ENCODE data around the gene EGFR. TPM values are rescaled to one million over a fixed set of nuclear protein-coding genes. Genes with fewer than 3 reads are reported as not detected.
A peak's percentile ranks its signal among the peaks of the same experiment; 100 is the strongest.

The EGFR gene
- 52.7 and 53.3 TPM in 2 replicates for total RNA-seq (2014; rRNA removed; shearing (Covaris generic); ENCODE audit: low replicate concordance)

- peak; percentile 83 for DNase-seq (ENCODE audit: low read depth)
- in situ Hi-C loops (cut with HindIII; ENCODE audit: low pct_unique_long_range_greater_than_20kb, low sequenced_read_pairs): no loop called here
Measured at GRCh38 chr7:55018361-55019190, at the start of gene EGFR. TSS of gene EGFR (plus strand) at chr7:55019017. CDS start at chr7:55019278, 261 bp downstream.

- in situ Hi-C loops (cut with HindIII; ENCODE audit: low pct_unique_long_range_greater_than_20kb, low sequenced_read_pairs): no loop called here
- no peak for DNase-seq (ENCODE audit: low read depth)
Measured at GRCh38 chr7:54969208-54969967, 49.4 kb upstream of the EGFR start.

GRCh38 chr7:54972733-54973294, 46.0 kb upstream of the EGFR start:
- in situ Hi-C loops (cut with HindIII; ENCODE audit: low pct_unique_long_range_greater_than_20kb, low sequenced_read_pairs): no loop called here
- DNase-seq (ENCODE audit: low read depth): no peak

GRCh38 chr7:54978364-54979116, 40.3 kb upstream of the EGFR start:
- no peak for DNase-seq (ENCODE audit: low read depth)
- in situ Hi-C loops (cut with HindIII; ENCODE audit: low pct_unique_long_range_greater_than_20kb, low sequenced_read_pairs): no loop called here

- DNase-seq (ENCODE audit: low read depth): no peak
- in situ Hi-C loops (cut with HindIII; ENCODE audit: low pct_unique_long_range_greater_than_20kb, low sequenced_read_pairs): no loop called here
Measured at GRCh38 chr7:54980521-54980920, 38.3 kb upstream of the EGFR start.

GRCh38 chr7:54981913-54982312, 36.9 kb upstream of the EGFR start:
- in situ Hi-C loops (cut with HindIII; ENCODE audit: low pct_unique_long_range_greater_than_20kb, low sequenced_read_pairs): no loop called here
- no peak for DNase-seq (ENCODE audit: low read depth)

- in situ Hi-C loops (cut with HindIII; ENCODE audit: low pct_unique_long_range_greater_than_20kb, low sequenced_read_pairs): no loop called here
- peak; percentile 88 for DNase-seq (ENCODE audit: low read depth)
Measured at GRCh38 chr7:54985426-54986330, 33.1 kb upstream of the EGFR start.

- no peak for DNase-seq (ENCODE audit: low read depth)
- in situ Hi-C loops (cut with HindIII; ENCODE audit: low pct_unique_long_range_greater_than_20kb, low sequenced_read_pairs): no loop called here
Measured at GRCh38 chr7:54986716-54987115, 32.1 kb upstream of the EGFR start.

- in situ Hi-C loops (cut with HindIII; ENCODE audit: low pct_unique_long_range_greater_than_20kb, low sequenced_read_pairs): no loop called here
- DNase-seq (ENCODE audit: low read depth): no peak
Measured at GRCh38 chr7:54987772-54988171, 31.0 kb upstream of the EGFR start.

GRCh38 chr7:54988516-54988915, 30.3 kb upstream of the EGFR start:
- no peak for DNase-seq (ENCODE audit: low read depth)
- in situ Hi-C loops (cut with HindIII; ENCODE audit: low pct_unique_long_range_greater_than_20kb, low sequenced_read_pairs): no loop called here

GRCh38 chr7:54989453-54990225, 29.2 kb upstream of the EGFR start:
- in situ Hi-C loops (cut with HindIII; ENCODE audit: low pct_unique_long_range_greater_than_20kb, low sequenced_read_pairs): no loop called here
- DNase-seq (ENCODE audit: low read depth): no peak

GRCh38 chr7:54991341-54991740, 27.5 kb upstream of the EGFR start:
- no peak for DNase-seq (ENCODE audit: low read depth)
- in situ Hi-C loops (cut with HindIII; ENCODE audit: low pct_unique_long_range_greater_than_20kb, low sequenced_read_pairs): no loop called here

- DNase-seq (ENCODE audit: low read depth): no peak
- in situ Hi-C loops (cut with HindIII; ENCODE audit: low pct_unique_long_range_greater_than_20kb, low sequenced_read_pairs): no loop called here
Measured at GRCh38 chr7:54992871-54993475, 25.8 kb upstream of the EGFR start.

GRCh38 chr7:54995166-54995565, 23.7 kb upstream of the EGFR start:
- in situ Hi-C loops (cut with HindIII; ENCODE audit: low pct_unique_long_range_greater_than_20kb, low sequenced_read_pairs): no loop called here
- DNase-seq (ENCODE audit: low read depth): peak; percentile 87

GRCh38 chr7:54995610-54996363, 23.0 kb upstream of the EGFR start:
- peak; percentile 84 for DNase-seq (ENCODE audit: low read depth)
- in situ Hi-C loops (cut with HindIII; ENCODE audit: low pct_unique_long_range_greater_than_20kb, low sequenced_read_pairs): no loop called here

GRCh38 chr7:54996391-54996790, 22.4 kb upstream of the EGFR start:
- in situ Hi-C loops (cut with HindIII; ENCODE audit: low pct_unique_long_range_greater_than_20kb, low sequenced_read_pairs): no loop called here
- no peak for DNase-seq (ENCODE audit: low read depth)
